ENCODE results near the gene RHOBTB1.

DNA sequence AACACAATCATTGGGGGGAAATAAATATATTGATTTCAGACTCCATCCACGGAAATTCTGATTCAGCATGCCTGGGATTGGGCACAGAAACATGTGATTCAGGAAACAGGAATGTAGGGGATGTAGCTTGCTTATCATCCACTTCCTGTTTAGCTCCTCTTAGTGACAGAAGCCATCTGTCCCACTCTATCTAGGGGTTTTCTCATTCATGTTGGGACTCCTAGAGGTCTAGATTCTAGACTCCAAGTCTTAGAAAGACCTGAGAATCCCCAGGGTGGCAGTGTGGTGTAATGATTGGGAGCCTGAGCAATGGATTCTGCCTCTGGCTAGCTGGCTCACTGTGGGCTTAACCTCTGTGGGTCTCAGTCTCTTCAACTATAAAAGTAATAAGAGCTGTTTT, 97.8 kb downstream of the RHOBTB1 start:
- TF ChIP-seq, protein P1, sequence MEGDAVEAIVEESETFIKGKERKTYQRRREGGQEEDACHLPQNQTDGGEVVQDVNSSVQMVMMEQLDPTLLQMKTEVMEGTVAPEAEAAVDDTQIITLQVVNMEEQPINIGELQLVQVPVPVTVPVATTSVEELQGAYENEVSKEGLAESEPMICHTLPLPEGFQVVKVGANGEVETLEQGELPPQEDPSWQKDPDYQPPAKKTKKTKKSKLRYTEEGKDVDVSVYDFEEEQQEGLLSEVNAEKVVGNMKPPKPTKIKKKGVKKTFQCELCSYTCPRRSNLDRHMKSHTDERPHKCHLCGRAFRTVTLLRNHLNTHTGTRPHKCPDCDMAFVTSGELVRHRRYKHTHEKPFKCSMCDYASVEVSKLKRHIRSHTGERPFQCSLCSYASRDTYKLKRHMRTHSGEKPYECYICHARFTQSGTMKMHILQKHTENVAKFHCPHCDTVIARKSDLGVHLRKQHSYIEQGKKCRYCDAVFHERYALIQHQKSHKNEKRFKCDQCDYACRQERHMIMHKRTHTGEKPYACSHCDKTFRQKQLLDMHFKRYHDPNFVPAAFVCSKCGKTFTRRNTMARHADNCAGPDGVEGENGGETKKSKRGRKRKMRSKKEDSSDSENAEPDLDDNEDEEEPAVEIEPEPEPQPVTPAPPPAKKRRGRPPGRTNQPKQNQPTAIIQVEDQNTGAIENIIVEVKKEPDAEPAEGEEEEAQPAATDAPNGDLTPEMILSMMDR (IDR thresholded peaks at IDR 0.05), result no peak
- TF ChIP-seq EZH2phosphoT487 (IDR thresholded peaks at IDR 0.05), result no peak
